Fibroblast of mammary gland (primary cell): Measurements from ENCODE around the gene CCDC6.
"Not testable (repeated sequence)": the region's sequence is repeated elsewhere in the genome, so short reads cannot be mapped to it uniquely, and the experiment has no call there.

Source experiments
- DNase-seq: peaks from one replicate; pipeline ENCODE4 v3.0.0-alpha.2; 2010; ENCODE audit warnings: low read depth
- H3K4me3 ChIP-seq: 2 replicates; pipeline ENCODE4 v1.5.1; 2011; ENCODE audit warnings: low read depth, mild to moderate bottlenecking, low read length, moderate library complexity; ENCODE audit not compliant: control insufficient read depth
- CTCF ChIP-seq: conservative IDR thresholded peaks from 2 replicates; pipeline ENCODE4 v1.5.1; 2011; ENCODE audit warnings: low read depth, low read length, inconsistent platforms; ENCODE audit not compliant: control insufficient read depth, insufficient read depth

The CCDC6 gene

GRCh38 chr10:59944339-59944935, 38.1 kb upstream of the CCDC6 start:
- TF ChIP-seq CTCF: no peak
- no peak overlapping the region for H3K4me3 ChIP-seq
- no peak for DNase-seq

- no peak for DNase-seq
- no peak for TF ChIP-seq CTCF
- no peak overlapping the region for H3K4me3 ChIP-seq
Observed at GRCh38 chr10:59942556-59942955, 36.2 kb upstream of the CCDC6 start.

- H3K4me3 ChIP-seq: no peak overlapping the region
- no peak for DNase-seq
- no peak for TF ChIP-seq CTCF
Observed at GRCh38 chr10:59937720-59938119, 31.4 kb upstream of the CCDC6 start.

DNA sequence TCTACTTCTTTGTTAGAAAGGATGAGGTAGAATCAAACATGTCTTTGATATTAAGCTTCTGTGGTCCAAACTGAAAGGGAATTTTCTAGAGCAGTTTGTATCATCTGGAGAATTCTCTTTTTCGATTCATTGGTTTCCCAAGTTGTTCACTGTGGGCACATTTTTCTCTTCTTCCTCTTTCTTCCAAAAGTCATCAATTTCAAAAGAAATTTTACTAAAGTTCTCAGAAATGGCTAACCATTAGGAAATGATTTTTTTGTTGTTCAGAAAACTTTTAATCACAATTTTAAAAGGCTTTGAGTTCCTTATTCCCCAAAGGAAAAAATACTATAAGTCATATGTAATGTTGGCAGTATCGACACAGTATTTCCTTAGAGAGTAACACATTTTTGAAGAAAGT, 28.3 kb upstream of the CCDC6 start:
- DNase-seq: no peak
- H3K4me3 ChIP-seq: no peak overlapping the region
- no peak for TF ChIP-seq CTCF

- H3K4me3 ChIP-seq, DNase-seq: not testable (repeated sequence)
Observed at GRCh38 chr10:59930788-59931521, 24.6 kb upstream of the CCDC6 start.

GRCh38 chr10:59926086-59926485, 19.7 kb upstream of the CCDC6 start:
- no peak overlapping the region for H3K4me3 ChIP-seq
- no peak for TF ChIP-seq CTCF

GRCh38 chr10:59922907-59923306, 16.6 kb upstream of the CCDC6 start:
- no peak for DNase-seq
- H3K4me3 ChIP-seq: no peak overlapping the region
- TF ChIP-seq CTCF: no peak

More at GRCh38 chr10:59926086-59926485, 19.7 kb upstream of the CCDC6 start:
- DNase-seq: no peak
